WTC11 (cell line): ENCODE data around the gene NOTCH2.
"Not testable (repeated sequence)": the region's sequence is repeated elsewhere in the genome, so short reads cannot be mapped to it uniquely, and the experiment has no call there.

Source experiments
- NR3C1 ChIP-seq: sonication (generic); formaldehyde crosslinking; conservative IDR thresholded peaks from 2 replicates; pipeline ENCODE4 v1.8.1; 2023; ENCODE audit warnings: low read depth, mild to moderate bottlenecking, missing genetic modification reagents
- TF ChIP-seq, protein P1 (sequence below): sonication (generic); formaldehyde crosslinking; IDR thresholded peaks from 2 replicates; pipeline ENCODE4 v1.8.0; 2022; ENCODE audit warnings: missing genetic modification reagents

DNA sequence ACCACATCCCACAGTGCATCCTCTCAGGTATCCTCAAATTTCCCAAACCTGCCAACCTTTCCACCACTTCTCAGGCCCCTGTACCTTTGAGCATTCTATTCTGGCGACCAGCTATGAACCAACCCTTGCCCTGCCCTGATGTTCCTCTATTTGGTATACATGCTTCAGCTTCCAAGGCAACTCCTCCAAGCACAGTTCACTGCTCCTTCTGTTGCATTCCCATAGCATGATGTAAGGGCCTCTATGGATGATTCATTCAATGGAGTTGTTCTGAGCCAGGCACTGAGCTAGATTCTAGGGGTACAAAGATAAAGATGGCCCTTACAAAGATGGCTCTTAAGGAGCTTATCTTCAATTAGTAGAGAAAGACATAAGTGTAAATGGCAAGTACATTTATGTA is 21.4 kb upstream of the NOTCH2 start:
- not testable (repeated sequence) for TF ChIP-seq NR3C1 (CRISPR knock-in tag)
- TF ChIP-seq, protein P1, sequence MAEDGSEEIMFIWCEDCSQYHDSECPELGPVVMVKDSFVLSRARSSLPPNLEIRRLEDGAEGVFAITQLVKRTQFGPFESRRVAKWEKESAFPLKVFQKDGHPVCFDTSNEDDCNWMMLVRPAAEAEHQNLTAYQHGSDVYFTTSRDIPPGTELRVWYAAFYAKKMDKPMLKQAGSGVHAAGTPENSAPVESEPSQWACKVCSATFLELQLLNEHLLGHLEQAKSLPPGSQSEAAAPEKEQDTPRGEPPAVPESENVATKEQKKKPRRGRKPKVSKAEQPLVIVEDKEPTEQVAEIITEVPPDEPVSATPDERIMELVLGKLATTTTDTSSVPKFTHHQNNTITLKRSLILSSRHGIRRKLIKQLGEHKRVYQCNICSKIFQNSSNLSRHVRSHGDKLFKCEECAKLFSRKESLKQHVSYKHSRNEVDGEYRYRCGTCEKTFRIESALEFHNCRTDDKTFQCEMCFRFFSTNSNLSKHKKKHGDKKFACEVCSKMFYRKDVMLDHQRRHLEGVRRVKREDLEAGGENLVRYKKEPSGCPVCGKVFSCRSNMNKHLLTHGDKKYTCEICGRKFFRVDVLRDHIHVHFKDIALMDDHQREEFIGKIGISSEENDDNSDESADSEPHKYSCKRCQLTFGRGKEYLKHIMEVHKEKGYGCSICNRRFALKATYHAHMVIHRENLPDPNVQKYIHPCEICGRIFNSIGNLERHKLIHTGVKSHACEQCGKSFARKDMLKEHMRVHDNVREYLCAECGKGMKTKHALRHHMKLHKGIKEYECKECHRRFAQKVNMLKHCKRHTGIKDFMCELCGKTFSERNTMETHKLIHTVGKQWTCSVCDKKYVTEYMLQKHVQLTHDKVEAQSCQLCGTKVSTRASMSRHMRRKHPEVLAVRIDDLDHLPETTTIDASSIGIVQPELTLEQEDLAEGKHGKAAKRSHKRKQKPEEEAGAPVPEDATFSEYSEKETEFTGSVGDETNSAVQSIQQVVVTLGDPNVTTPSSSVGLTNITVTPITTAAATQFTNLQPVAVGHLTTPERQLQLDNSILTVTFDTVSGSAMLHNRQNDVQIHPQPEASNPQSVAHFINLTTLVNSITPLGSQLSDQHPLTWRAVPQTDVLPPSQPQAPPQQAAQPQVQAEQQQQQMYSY (CRISPR knock-in tag), result not testable (repeated sequence)
